CD4-positive, alpha-beta memory T cell (primary cell): Measurements from ENCODE around the gene SDF4. TPM values are rescaled to one million over a fixed set of nuclear protein-coding genes. Genes with fewer than 3 reads are reported as not detected.

Source experiments
- CTCF ChIA-PET: fragments of 350-600 bp; sonication (Branson Sonifier 250); formaldehyde crosslinking; loops from one replicate; lab custom pipeline; 2021; ENCODE audit warnings: inconsistent platforms; ENCODE audit not compliant: partially characterized antibody; lab: Charles Lee
- POLR2A ChIA-PET: fragments of 350-600 bp; sonication (Branson Sonifier 250); formaldehyde crosslinking; loops from one replicate; lab custom pipeline; 2021; ENCODE audit not compliant: partially characterized antibody; lab: Charles Lee
- DNase-seq, 5 donors: peaks; one replicate each; pipeline versions ENCODE4 v3.0.0 to v3.0.0-alpha.2; 2020 to 2022; ENCODE audit warnings: mixed read lengths in 1 of 5
- H3K27ac ChIP-seq: one replicate; pipeline ENCODE4 v1.7.0; 2013; ENCODE audit warnings: low read depth, low read length
- H3K27me3 ChIP-seq: 2 replicates; pipeline ENCODE4 v1.7.0; 2013; ENCODE audit warnings: mild to moderate bottlenecking, low read length, moderate library complexity; ENCODE audit not compliant: insufficient read depth
- H3K36me3 ChIP-seq: 2 replicates; pipeline ENCODE4 v1.7.0; 2013; ENCODE audit warnings: mild to moderate bottlenecking, low read length, moderate library complexity; ENCODE audit not compliant: insufficient read depth
- H3K4me1 ChIP-seq: 2 replicates; pipeline ENCODE4 v1.7.0; 2013; ENCODE audit warnings: mild to moderate bottlenecking, low read length, moderate library complexity; ENCODE audit not compliant: insufficient read depth
- H3K4me3 ChIP-seq, 2 donors: one replicate each; pipeline ENCODE4 v1.7.0; 2013; ENCODE audit warnings: low read length in 2 of 2, mild to moderate bottlenecking in 1 of 2
- H3K9me3 ChIP-seq, 2 donors: one replicate each; pipeline ENCODE4 v1.7.0; 2013; ENCODE audit warnings: low read length in 2 of 2, control low read depth in 1 of 2; ENCODE audit not compliant: control insufficient read depth in 1 of 2
- H3K27ac Mint-ChIP-seq, 7 donors: one replicate each; pipeline ENCODE4 v1.8.0; 2020 to 2021; ENCODE audit warnings: mixed read lengths in 7 of 7, mild to moderate bottlenecking in 6 of 7, inconsistent platforms in 3 of 7, moderate library complexity in 3 of 7
- H3K27me3 Mint-ChIP-seq, 2 donors: one replicate each; pipeline ENCODE4 v1.8.0; 2020 to 2021; ENCODE audit warnings: mixed read lengths in 2 of 2
- H3K36me3 Mint-ChIP-seq, 2 donors: one replicate each; pipeline ENCODE4 v1.8.0; 2020 to 2021; ENCODE audit warnings: mixed read lengths in 2 of 2, inconsistent platforms in 1 of 2, mild to moderate bottlenecking in 1 of 2
- H3K4me1 Mint-ChIP-seq, 4 donors: one replicate each; pipeline ENCODE4 v1.8.0; 2020 to 2021; ENCODE audit warnings: mixed read lengths in 4 of 4, mild to moderate bottlenecking in 1 of 4
- H3K4me3 Mint-ChIP-seq, 8 donors: one replicate each; pipeline ENCODE4 v1.8.0; 2020 to 2021; ENCODE audit warnings: mixed read lengths in 8 of 8, mild to moderate bottlenecking in 7 of 8, moderate library complexity in 6 of 8, inconsistent platforms in 3 of 8
- H3K9me3 Mint-ChIP-seq, 8 donors: one replicate each; pipeline ENCODE4 v1.8.0; 2020 to 2021; ENCODE audit warnings: mixed read lengths in 8 of 8, mild to moderate bottlenecking in 5 of 8, inconsistent platforms in 3 of 8, moderate library complexity in 1 of 8
- intact Hi-C: fragments of 100-400 bp; cut with micrococcal nuclease; formaldehyde crosslinking; loops from one replicate; pipeline ENCODE4 v1.15.1; 2023
- polyA plus RNA-seq, 2 donors: library from polyadenylated mRNA; unstranded; fragments of 300-500 nt; fragmentation: Illumina TruSeq; gene quantifications; one replicate each; pipeline ENCODE4 v1.2.3, GENCODE V29; 2021
- total RNA-seq, 2 experiments: library from RNA; stranded (reverse); gene quantifications; one replicate each; pipeline ENCODE4 v1.2.3, GENCODE V29; 2021

The SDF4 gene
- total and polyA plus RNA-seq, 4 experiments from 2014 or later: 97.4 to 138 (median 116) TPM

DNA sequence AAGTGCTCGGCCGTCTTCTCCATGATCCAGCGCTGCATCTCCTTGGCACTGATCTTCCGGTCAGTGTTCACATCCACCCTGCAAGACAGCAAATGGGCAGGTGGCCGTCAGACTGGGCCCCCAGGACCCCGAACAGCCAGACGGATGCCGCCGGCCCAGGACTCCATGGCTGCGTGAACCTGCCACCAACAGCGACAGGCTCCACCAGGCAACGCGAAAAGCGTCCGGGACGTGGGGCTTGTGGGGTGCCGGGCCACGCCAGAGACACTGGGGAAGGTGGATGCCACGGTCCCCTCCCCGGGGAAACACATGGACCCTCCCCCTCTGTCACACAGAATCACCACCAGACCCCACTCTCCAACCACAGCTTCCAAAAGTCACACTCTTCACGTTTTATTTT is 7.9 kb downstream of the SDF4 start:
- no peak for DNase-seq
- Mint-ChIP-seq H3K27me3 (no peaks in the 10 kb centered on the region), H3K36me3 (peaks cover 20 to 45% of the 10 kb centered on the region in 2 donors), H3K4me3 (peak overlapping the region in 1 of 8 donors; percentile 35), H3K9me3 (peaks cover 0 to 2% (median 0%) of the 10 kb centered on the region in 8 donors), H3K4me1 (peaks cover 12 to 38% (median 21%) of the 10 kb centered on the region in 4 donors), H3K27ac (peak overlapping the region in 1 of 7 donors; percentile 30)
- Histone ChIP-seq H3K36me3 (peaks cover 44% of the 10 kb centered on the region), H3K9me3 (no peaks in the 10 kb centered on the region), H3K4me3 (no peak overlapping the region), H3K27ac (no peak overlapping the region), H3K27me3 (no peaks in the 10 kb centered on the region), H3K4me1 (peaks cover 11% of the 10 kb centered on the region)
- CTCF ChIA-PET: no interaction called here
- POLR2A ChIA-PET: no interaction called here
- intact Hi-C loops: no loop called here

GRCh38 chr1:1223321-1223720 is 8.5 kb downstream of the SDF4 start:
- H3K4me1 ChIP-seq: peaks cover 17% of the 10 kb centered on the region
- H3K27ac ChIP-seq: no peak overlapping the region
- no peak for DNase-seq
- ChIA-PET CTCF (no interaction called here), POLR2A (no interaction called here)
- Mint-ChIP-seq H3K27me3 (no peaks in the 10 kb centered on the region), H3K27ac (peak overlapping the region in 5 of 7 donors; percentile 14 to 78 (median 50)), H3K4me3 (no peak overlapping the region), H3K9me3 (peaks cover 0 to 2% (median 0%) of the 10 kb centered on the region in 8 donors), H3K36me3 (peaks cover 20 to 44% of the 10 kb centered on the region in 2 donors), H3K4me1 (peaks cover 11 to 37% (median 21%) of the 10 kb centered on the region in 4 donors)
- H3K4me3 ChIP-seq: no peak overlapping the region
- H3K36me3 ChIP-seq: peaks cover 42% of the 10 kb centered on the region
- no peaks in the 10 kb centered on the region for H3K27me3 ChIP-seq
- intact Hi-C loops: no loop called here
- no peaks in the 10 kb centered on the region for H3K9me3 ChIP-seq

DNA sequence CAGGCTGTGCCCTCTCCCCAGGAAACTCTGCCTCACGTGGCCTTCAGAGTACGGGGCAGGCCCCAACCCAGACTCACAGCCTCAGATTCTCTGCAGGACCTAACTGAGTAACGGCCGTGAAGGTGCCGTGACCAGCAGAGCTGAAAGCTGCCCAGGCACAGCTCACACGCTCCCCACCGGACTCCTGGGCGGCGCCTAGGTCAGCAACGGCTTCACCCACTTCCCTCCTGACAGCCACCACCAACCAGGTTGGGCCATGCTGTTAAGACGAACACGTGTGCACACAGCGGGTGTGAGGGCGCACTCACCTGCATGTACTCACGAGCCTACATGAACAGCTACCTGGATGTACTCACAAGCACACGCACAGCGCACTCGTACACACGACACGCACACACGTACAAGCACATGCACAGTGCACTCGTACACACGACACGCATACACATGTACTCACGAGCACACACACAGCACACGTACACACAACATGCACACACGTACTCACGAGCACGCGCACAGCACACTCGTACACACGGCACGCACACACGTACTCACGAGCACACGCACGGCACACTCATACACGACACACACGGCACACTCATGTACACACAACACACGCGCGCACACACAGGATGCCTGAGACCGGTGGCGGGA is 9.1 kb downstream of the SDF4 start:
- Histone ChIP-seq H3K9me3 (no peaks in the 10 kb centered on the region), H3K4me3 (no peak overlapping the region), H3K27me3 (no peaks in the 10 kb centered on the region), H3K36me3 (peaks cover 42% of the 10 kb centered on the region), H3K4me1 (peaks cover 23% of the 10 kb centered on the region), H3K27ac (no peak overlapping the region)
- no peak for DNase-seq
- intact Hi-C loops: no loop called here
- peak overlapping the region in 1 of 8 donors; percentile 45 for H3K4me3 Mint-ChIP-seq
- H3K36me3 Mint-ChIP-seq: peaks cover 20 to 44% of the 10 kb centered on the region in 2 donors
- CTCF ChIA-PET: no interaction called here
- H3K27me3 Mint-ChIP-seq: no peaks in the 10 kb centered on the region
- peaks cover 0 to 2% (median 0%) of the 10 kb centered on the region in 8 donors for H3K9me3 Mint-ChIP-seq
- POLR2A ChIA-PET: no interaction called here
- H3K27ac Mint-ChIP-seq: peak overlapping the region in 6 of 7 donors; percentile 23 to 78 (median 52)
- peaks cover 12 to 43% (median 24%) of the 10 kb centered on the region in 4 donors for H3K4me1 Mint-ChIP-seq

DNA sequence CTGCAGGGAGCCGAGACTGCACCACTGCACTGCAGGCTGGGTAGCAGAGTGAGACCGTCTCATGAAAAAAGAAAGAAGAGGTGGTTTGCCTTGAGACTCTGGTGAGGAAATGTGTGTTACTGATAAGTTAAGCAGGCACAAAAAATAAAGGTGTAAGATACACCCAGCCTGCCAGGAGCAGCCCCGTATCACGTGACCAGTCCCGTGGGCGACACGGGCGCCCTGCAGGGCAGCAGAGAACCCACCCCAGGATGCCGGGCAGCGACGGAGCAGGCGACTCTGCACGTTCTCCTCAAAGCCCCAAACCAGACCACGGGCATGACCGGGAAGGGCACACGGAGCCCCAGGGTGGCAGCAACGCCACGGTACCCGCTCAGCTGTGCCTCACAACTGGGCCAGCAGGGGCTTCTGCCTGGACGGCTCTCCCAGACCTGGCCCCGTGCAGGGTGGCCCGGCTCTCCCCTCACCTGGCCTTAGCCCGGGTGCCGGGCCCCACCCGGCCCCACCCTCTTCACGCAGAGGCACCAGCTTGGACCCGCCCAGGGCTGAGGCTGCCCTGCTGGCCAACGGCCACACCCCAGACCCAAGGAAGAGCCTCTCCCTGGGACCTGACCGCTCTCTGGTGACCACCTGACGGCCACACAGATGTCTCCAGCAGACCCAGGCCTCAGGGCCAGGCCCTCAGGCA is 9.8 kb downstream of the SDF4 start:
- H3K36me3 Mint-ChIP-seq: peaks cover 20 to 46% of the 10 kb centered on the region in 2 donors
- CTCF ChIA-PET: no interaction called here
- H3K27me3 Mint-ChIP-seq: no peaks in the 10 kb centered on the region
- intact Hi-C loops: no loop called here
- Histone ChIP-seq H3K27ac (no peak overlapping the region), H3K36me3 (peaks cover 40% of the 10 kb centered on the region), H3K27me3 (no peaks in the 10 kb centered on the region), H3K4me3 (no peak overlapping the region), H3K9me3 (no peaks in the 10 kb centered on the region), H3K4me1 (peaks cover 30% of the 10 kb centered on the region)
- peaks cover 0 to 2% (median 0%) of the 10 kb centered on the region in 8 donors for H3K9me3 Mint-ChIP-seq
- peaks cover 12 to 48% (median 27%) of the 10 kb centered on the region in 4 donors for H3K4me1 Mint-ChIP-seq
- DNase-seq: no peak
- peak overlapping the region in 4 of 7 donors; percentile 13 to 80 (median 58) for H3K27ac Mint-ChIP-seq
- POLR2A ChIA-PET: no interaction called here
- H3K4me3 Mint-ChIP-seq: peak overlapping the region in 1 of 8 donors; percentile 30

- Mint-ChIP-seq H3K4me1 (peaks cover 17 to 61% (median 32%) of the 10 kb centered on the region in 4 donors), H3K27me3 (no peaks in the 10 kb centered on the region), H3K4me3 (peak overlapping the region in 1 of 8 donors; percentile 29), H3K36me3 (peaks cover 11 to 46% of the 10 kb centered on the region in 2 donors), H3K9me3 (peaks cover 0 to 2% (median 0%) of the 10 kb centered on the region in 8 donors), H3K27ac (peak overlapping the region; percentile 86 to 94 (median 89))
- CTCF ChIA-PET: no interaction called here
- no peaks in the 10 kb centered on the region for H3K9me3 ChIP-seq
- DNase-seq: no peak
- H3K36me3 ChIP-seq: peaks cover 28% of the 10 kb centered on the region
- peak overlapping the region; percentile 86 for H3K27ac ChIP-seq
- intact Hi-C loops: no loop called here
- H3K4me3 ChIP-seq: no peak overlapping the region
- peaks cover 48% of the 10 kb centered on the region for H3K4me1 ChIP-seq
- no peaks in the 10 kb centered on the region for H3K27me3 ChIP-seq
- POLR2A ChIA-PET: interaction anchor here (1.3 to 1.9 kb wide), 2 partner anchors 12 to 13 kb away, joined by 3 to 5 read pairs; partner anchors contain the start of gene TNFRSF18
These were observed 11.6 kb downstream of the SDF4 start for GRCh38 chr1:1220197-1220596.

DNA sequence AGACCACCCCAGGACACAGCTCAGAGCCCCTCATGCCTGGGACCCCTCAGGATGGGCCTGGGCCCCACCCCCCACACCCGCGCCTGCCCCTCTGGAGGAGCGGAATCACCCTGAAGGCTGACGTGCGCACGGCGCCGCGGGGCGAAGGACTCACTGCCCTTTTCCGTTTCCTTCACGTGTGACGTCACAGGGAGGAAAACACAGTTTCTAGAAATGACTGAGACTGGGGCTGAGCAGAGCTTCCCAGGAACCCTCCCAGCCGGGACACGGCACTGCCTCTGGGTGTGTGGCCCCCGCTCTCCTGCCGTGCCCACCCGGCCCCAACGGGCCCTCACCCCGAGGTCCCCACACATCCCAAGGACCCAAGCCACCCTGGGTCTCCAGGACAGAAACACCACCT is 12.5 kb downstream of the SDF4 start:
- Histone ChIP-seq H3K4me1 (peaks cover 56% of the 10 kb centered on the region), H3K27ac (peak overlapping the region; percentile 86), H3K4me3 (peak overlapping the region in 1 of 2 donors; percentile 28), H3K27me3 (no peaks in the 10 kb centered on the region), H3K36me3 (peaks cover 21% of the 10 kb centered on the region), H3K9me3 (no peaks in the 10 kb centered on the region)
- peak; percentile 57 to 79 (median 64) for DNase-seq
- CTCF ChIA-PET: no interaction called here
- Mint-ChIP-seq H3K27ac (peak overlapping the region; percentile 86 to 94 (median 90)), H3K36me3 (peaks cover 11 to 40% of the 10 kb centered on the region in 2 donors), H3K4me3 (peak overlapping the region in 6 of 8 donors; percentile 33 to 80 (median 49)), H3K9me3 (peaks cover 0 to 2% (median 0%) of the 10 kb centered on the region in 8 donors), H3K27me3 (no peaks in the 10 kb centered on the region), H3K4me1 (peaks cover 20 to 65% (median 40%) of the 10 kb centered on the region in 4 donors)
- POLR2A ChIA-PET: interaction anchor here (1.2 to 1.9 kb wide), 4 partner anchors 11 to 14 kb away, joined by 3 to 5 read pairs (median 4); partner anchors contain the start of gene TNFRSF18
- intact Hi-C loops: no loop called here
